DOHH2 (cell line): ENCODE measurements around the gene HTT-AS.

Source experiments
- H3F3A ChIP-seq: fragments of 200-600 bp; sonication (generic), shearing (Covaris generic); 2 replicates; pipeline ENCODE4 v1.6.0; 2016; ENCODE audit warnings: antibody characterized with exemption, mild to moderate bottlenecking; ENCODE audit not compliant: control insufficient read depth, insufficient read depth
- H3K27ac ChIP-seq: fragments of 200-600 bp; sonication (generic); 2 replicates; pipeline ENCODE4 v1.5.1; 2014; ENCODE audit warnings: low read depth, mild to moderate bottlenecking, low read length, moderate library complexity
- H3K27me3 ChIP-seq: fragments of 200-600 bp; sonication (generic); 2 replicates; pipeline ENCODE4 v1.6.1; 2014; ENCODE audit warnings: mild to moderate bottlenecking, low read length, mixed read lengths; ENCODE audit not compliant: control insufficient read depth
- H3K36me3 ChIP-seq: fragments of 200-600 bp; sonication (generic); 2 replicates; pipeline ENCODE4 v1.6.1; 2014; ENCODE audit warnings: mild to moderate bottlenecking, low read length, moderate library complexity, mixed read lengths; ENCODE audit not compliant: control insufficient read depth
- H3K4me1 ChIP-seq: fragments of 200-600 bp; sonication (generic); 2 replicates; pipeline ENCODE4 v1.6.1; 2014; ENCODE audit warnings: mild to moderate bottlenecking, low read length, mixed read lengths; ENCODE audit not compliant: control insufficient read depth
- H3K4me2 ChIP-seq: fragments of 200-600 bp; sonication (generic); 2 replicates; pipeline ENCODE4 v1.6.0; 2014; ENCODE audit warnings: mild to moderate bottlenecking, low read length, moderate library complexity
- H3K4me3 ChIP-seq: fragments of 200-600 bp; sonication (generic); 2 replicates; pipeline ENCODE4 v1.5.1; 2014; ENCODE audit warnings: mild to moderate bottlenecking, low read length, mixed read lengths
- H3K79me2 ChIP-seq: fragments of 200-600 bp; sonication (generic); 2 replicates; pipeline ENCODE4 v1.6.1; 2014; ENCODE audit warnings: mild to moderate bottlenecking, low read length, mixed read lengths; ENCODE audit not compliant: control insufficient read depth
- H3K9me2 ChIP-seq: fragments of 200-600 bp; sonication (generic); replicated peaks from 2 replicates; pipeline ENCODE4 v1.6.1; 2014; ENCODE audit warnings: mild to moderate bottlenecking, low read length, mixed read lengths; ENCODE audit not compliant: control insufficient read depth
- H3K9me3 ChIP-seq: fragments of 200-600 bp; sonication (generic); 2 replicates; pipeline ENCODE4 v1.6.1; 2014; ENCODE audit warnings: antibody characterized with exemption, low read length, mixed read lengths; ENCODE audit not compliant: control insufficient read depth, insufficient read depth
- H4K20me1 ChIP-seq: fragments of 200-600 bp; sonication (generic); 2 replicates; pipeline ENCODE4 v1.6.0; 2014; ENCODE audit warnings: low read depth, mild to moderate bottlenecking, antibody characterized with exemption, low read length, moderate library complexity; ENCODE audit not compliant: control insufficient read depth, insufficient read depth
- CTCF ChIP-seq: fragments of 200-600 bp; sonication (generic); IDR thresholded peaks from one replicate; pipeline ENCODE4 v1.5.1; 2014; ENCODE audit warnings: antibody characterized with exemption, mild to moderate bottlenecking, low read depth, low read length; ENCODE audit not compliant: poor library complexity, severe bottlenecking
- EZH2phosphoT487 ChIP-seq: fragments of 200-600 bp; sonication (generic); IDR thresholded peaks from 2 replicates; pipeline ENCODE4 v1.6.1; 2017; ENCODE audit warnings: borderline replicate concordance, mild to moderate bottlenecking, antibody characterized with exemption, low read length, moderate library complexity, mixed read lengths

Gene HTT-AS

GRCh38 chr4:3069661-3070199, 4.6 kb downstream of the HTT-AS start:
- Histone ChIP-seq H3K27me3 (no peaks in the 10 kb centered on the region; the same call in 1 of the 2 replicates), H3K4me3 (no peak overlapping the region), H3K4me2 (no peak overlapping the region), H3K79me2 (peaks cover 2% of the 10 kb centered on the region), H3F3A (no peaks in the 10 kb centered on the region), H3K9me3 (peaks cover 2% of the 10 kb centered on the region; the same call in 1 of the 2 replicates), H3K4me1 (peaks cover 8% of the 10 kb centered on the region), H3K27ac (no peak overlapping the region), H3K36me3 (no peaks in the 10 kb centered on the region), H3K9me2 (no peaks in the 10 kb centered on the region), H4K20me1 (no peaks in the 10 kb centered on the region)
- TF ChIP-seq EZH2phosphoT487 (no peak), CTCF (no peak)

- no peaks in the 10 kb centered on the region for H3K36me3 ChIP-seq
- no peaks in the 10 kb centered on the region for H3K4me1 ChIP-seq
- no peaks in the 10 kb centered on the region for H3K79me2 ChIP-seq
- no peaks in the 10 kb centered on the region for H3K9me2 ChIP-seq
- H3F3A ChIP-seq = no peaks in the 10 kb centered on the region
- H3K4me3 ChIP-seq = no peak overlapping the region
- no peaks in the 10 kb centered on the region; the same call in 1 of the 2 replicates for H3K27me3 ChIP-seq
- no peak overlapping the region for H3K27ac ChIP-seq
- TF ChIP-seq CTCF = no peak
- H3K4me2 ChIP-seq = no peak overlapping the region
- H3K9me3 ChIP-seq = peaks cover 3% of the 10 kb centered on the region; the same call in 1 of the 2 replicates
- H4K20me1 ChIP-seq = no peaks in the 10 kb centered on the region
These were observed 6.8 kb downstream of the HTT-AS start for GRCh38 chr4:3067473-3068001.

- Histone ChIP-seq H3K4me3 (no peak overlapping the region), H3K4me1 (no peaks in the 10 kb centered on the region), H3K9me2 (no peaks in the 10 kb centered on the region), H3K27ac (no peak overlapping the region), H4K20me1 (no peaks in the 10 kb centered on the region), H3K4me2 (no peak overlapping the region), H3K36me3 (no peaks in the 10 kb centered on the region), H3K9me3 (peaks cover 3% of the 10 kb centered on the region; the same call in 1 of the 2 replicates), H3F3A (no peaks in the 10 kb centered on the region), H3K27me3 (no peaks in the 10 kb centered on the region; the same call in 1 of the 2 replicates), H3K79me2 (no peaks in the 10 kb centered on the region)
- TF ChIP-seq CTCF (no peak), EZH2phosphoT487 (no peak)
These were observed 7.4 kb downstream of the HTT-AS start for GRCh38 chr4:3066836-3067400.
